GM12878 (cell line): ENCODE data around the gene HMCN1. TPM values are rescaled to one million over a fixed set of nuclear protein-coding genes. Genes with fewer than 3 reads are reported as not detected.

ENCODE experiments used
- ATAC-seq: fragments of 200-7000 bp; cut with Tn5 transposase; 3 replicates; pipeline ENCODE4 v1.9.1; 2020; ENCODE audit warnings: mild to moderate bottlenecking, moderate library complexity
- BruUV-seq: library from RNA; stranded (reverse); fragments of 400-500 nt; replicated peaks from 2 replicates; lab custom pipeline; 2021; lab: Mats Ljungman, UMichigan
- CTCF ChIA-PET: fragments of 300-600 bp; sonication (Branson Sonifier 250); formaldehyde crosslinking; extraction: SDS; loops from one replicate; lab custom pipeline; 2021; ENCODE audit warnings: inconsistent platforms; lab: Yijun Ruan, JAX
- POLR2A ChIA-PET: fragments of 350-600 bp; formaldehyde crosslinking; extraction: SDS; loops from one replicate; lab custom pipeline; 2021; ENCODE audit warnings: inconsistent platforms; lab: Charles Lee
- RAD21 ChIA-PET: fragments of 300-600 bp; sonication (Branson Sonifier 250); formaldehyde crosslinking; loops from one replicate; lab custom pipeline; 2023; ENCODE audit warnings: antibody characterized with exemption; ENCODE audit not compliant: unreplicated experiment; lab: Charles Lee
- SMC1A ChIA-PET: fragments of 300-600 bp; sonication (Branson Sonifier 250); formaldehyde crosslinking; loops from one replicate; lab custom pipeline; 2023; ENCODE audit not compliant: unreplicated experiment, uncharacterized antibody; lab: Charles Lee
- DNase-seq: peaks from one replicate; pipeline ENCODE4 v3.0.0-alpha.2; 2011; ENCODE audit warnings: low read depth, low spot score
- FAIRE-seq: peaks from 3 replicates; lab custom pipeline; 2011; peaks lifted over from hg19 to GRCh38; lab: Jason Lieb, UNC
- H2AFZ ChIP-seq: 2 replicates; pipeline ENCODE4 v1.6.0; 2011; ENCODE audit warnings: low read depth, low read length, control low read depth; ENCODE audit not compliant: control insufficient read depth
- H3K27ac ChIP-seq: 2 replicates; pipeline ENCODE4 v1.5.1; 2011; ENCODE audit warnings: control low read depth; ENCODE audit not compliant: control insufficient read depth, insufficient read depth
- H3K27me3 ChIP-seq, 2 experiments: replicated peaks in 1 of 2; 2 replicates each; pipeline versions ENCODE4 v1.6.0 to v1.6.1; 2011; ENCODE audit warnings: low read length in 1 of 2; ENCODE audit not compliant: control insufficient read depth in 2 of 2, insufficient read depth in 2 of 2
- H3K36me3 ChIP-seq, 2 experiments: 2 replicates each; pipeline ENCODE4 v1.5.1; 2011; ENCODE audit warnings: low read length in 1 of 2; ENCODE audit not compliant: control insufficient read depth in 2 of 2, insufficient read depth in 2 of 2
- H3K4me1 ChIP-seq: 2 replicates; pipeline ENCODE4 v1.6.1; 2011; ENCODE audit warnings: mild to moderate bottlenecking, low read length, moderate library complexity, mixed read lengths; ENCODE audit not compliant: control insufficient read depth, insufficient read depth
- H3K4me2 ChIP-seq: 2 replicates; pipeline ENCODE4 v1.6.0; 2011; ENCODE audit warnings: control low read depth; ENCODE audit not compliant: control insufficient read depth, insufficient read depth
- H3K4me3 ChIP-seq: fragments of 200-600 bp; sonication (generic); 2 replicates; pipeline ENCODE4 v1.5.1; 2016
- H3K79me2 ChIP-seq: 2 replicates; pipeline ENCODE4 v1.6.0; 2011; ENCODE audit warnings: low read length; ENCODE audit not compliant: control insufficient read depth, insufficient read depth
- H3K9ac ChIP-seq: 2 replicates; pipeline ENCODE4 v1.8.0; 2011; ENCODE audit warnings: low read length, control low read depth, mixed read lengths; ENCODE audit not compliant: control insufficient read depth, insufficient read depth
- H3K9me3 ChIP-seq: replicated peaks from 3 replicates; pipeline ENCODE4 v1.5.1; 2011; ENCODE audit warnings: mild to moderate bottlenecking, low read length; ENCODE audit not compliant: control insufficient read depth, insufficient read depth
- H4K20me1 ChIP-seq: 2 replicates; pipeline ENCODE4 v1.6.0; 2011; ENCODE audit not compliant: control insufficient read depth, insufficient read depth
- EED ChIP-seq: sonication (generic); IDR thresholded peaks from 2 replicates; pipeline ENCODE4 v1.6.1; 2016; ENCODE audit warnings: antibody characterized with exemption, low read depth
- MTA3 ChIP-seq: IDR thresholded peaks from 2 replicates; pipeline ENCODE4 v1.6.1; 2012; ENCODE audit warnings: low read length, inconsistent platforms, borderline replicate concordance
- MYC ChIP-seq: IDR thresholded peaks from 2 replicates; pipeline ENCODE4 v1.6.1; 2011; ENCODE audit warnings: mild to moderate bottlenecking, low read length, moderate library complexity, inconsistent platforms; ENCODE audit not compliant: insufficient read depth, insufficient replicate concordance, insufficient read length, severe bottlenecking
- NFYA ChIP-seq: IDR thresholded peaks from 2 replicates; pipeline ENCODE4 v1.6.1; 2011; ENCODE audit warnings: low read depth, mild to moderate bottlenecking, low read length, improper control_type of control experiment, borderline replicate concordance
- NFYB ChIP-seq: IDR thresholded peaks from 2 replicates; pipeline ENCODE4 v1.6.1; 2011; ENCODE audit warnings: low read depth, mild to moderate bottlenecking, low read length, improper control_type of control experiment, moderate library complexity; ENCODE audit not compliant: insufficient read depth
- NR2C2 ChIP-seq: IDR thresholded peaks from 2 replicates; pipeline ENCODE4 v1.6.1; 2011; ENCODE audit warnings: borderline replicate concordance, low read depth; ENCODE audit not compliant: control insufficient read depth, insufficient read length
- PAX5 ChIP-seq: IDR thresholded peaks from 2 replicates; pipeline ENCODE4 v1.6.1; 2011; ENCODE audit warnings: low read depth, low read length, borderline replicate concordance
- POLR2AphosphoS2 ChIP-seq: IDR thresholded peaks from 2 replicates; pipeline ENCODE4 v1.6.1; 2011; ENCODE audit warnings: low read depth, mild to moderate bottlenecking, low read length, improper control_type of control experiment, moderate library complexity
- POLR2AphosphoS5 ChIP-seq: IDR thresholded peaks from 2 replicates; pipeline ENCODE4 v1.6.1; 2011; ENCODE audit warnings: mild to moderate bottlenecking, low read length, inconsistent platforms
- RAD51 ChIP-seq: fragments of 450-650 bp; IDR thresholded peaks from 2 replicates; pipeline ENCODE4 v1.6.1; 2016; ENCODE audit warnings: moderate library complexity, mild to moderate bottlenecking, inconsistent platforms
- RELA ChIP-seq: fragments of 450-650 bp; IDR thresholded peaks from 2 replicates; pipeline ENCODE4 v1.8.0; 2014; ENCODE audit warnings: borderline replicate concordance; ENCODE audit not compliant: partially characterized antibody
- SIX5 ChIP-seq: IDR thresholded peaks from 2 replicates; pipeline ENCODE4 v1.6.1; 2011; ENCODE audit warnings: mild to moderate bottlenecking, low read depth, low read length, moderate library complexity; ENCODE audit not compliant: severe bottlenecking
- TCF7 ChIP-seq: IDR thresholded peaks from 2 replicates; pipeline ENCODE4 v1.6.1; 2014; ENCODE audit warnings: antibody characterized with exemption, borderline replicate concordance
- ZZZ3 ChIP-seq: IDR thresholded peaks from 2 replicates; pipeline ENCODE4 v1.6.1; 2011; ENCODE audit warnings: low read depth; ENCODE audit not compliant: control insufficient read depth, insufficient read length
- WGBS: methylation state at CpG from one replicate; pipeline ENCODE4 v1.1.6; 2016; ENCODE audit warnings: low lambda C conversion rate; ENCODE audit not compliant: insufficient replicate concordance, insufficient coverage; ENCODE audit errors: missing lambda C conversion rate; 5-methylcytosine and 5-hydroxymethylcytosine counted together
- in situ Hi-C: fragments of 300-500 bp; cut with MboI; formaldehyde crosslinking; loops from 9 replicates; pipeline ENCODE4 v1.14.3; 2018; ENCODE audit warnings: mixed read lengths
- intact Hi-C: fragments of 100-400 bp; cut with micrococcal nuclease; formaldehyde crosslinking; loops from one replicate; pipeline ENCODE4 v1.14.2; 2022; ENCODE audit not compliant: unreplicated experiment
- polyA plus RNA-seq, 11 experiments: library from polyadenylated mRNA; depleted of rRNA in 4 of 11; unstranded in 6 of 11; stranded (reverse) in 5 of 11; fragments of >200 nt; fragmentation: Nextera tagmentation in 4 of 11; fragmentation: Illumina TruSeq in 1 of 11; extraction: Ambion mirVana in 4 of 11; extraction: Trizol in 1 of 11; gene quantifications; 1 replicate in 1 of 11; 2 replicates in 10 of 11; pipeline versions ENCODE4 v1.2.1 to v1.2.3, GENCODE V29; 2011 to 2016; ENCODE audit warnings: inconsistent platforms in 2 of 11, missing spikeins in 2 of 11, low read depth in 1 of 11
- total RNA-seq, 4 experiments: library from RNA; depleted of rRNA in 3 of 4; stranded (reverse); fragments of >200 nt in 3 of 4; fragmentation: Illumina TruSeq in 1 of 4; extraction: Trizol in 1 of 4; gene quantifications; 2 replicates each; pipeline versions ENCODE4 v1.2.1 to v1.2.3, GENCODE V29; 2013 to 2021
- TF ChIP-seq, protein P1 (sequence below): fragments of 450-650 bp; IDR thresholded peaks from 2 replicates; pipeline ENCODE4 v1.6.1; 2017; ENCODE audit warnings: borderline replicate concordance
- TF ChIP-seq, protein P2 (sequence below): IDR thresholded peaks from 2 replicates; pipeline ENCODE4 v1.6.1; 2011; ENCODE audit warnings: low read depth, mild to moderate bottlenecking, low read length, moderate library complexity, borderline replicate concordance; ENCODE audit errors: extremely low read depth
- TF ChIP-seq, protein P3 (sequence below): IDR thresholded peaks from 2 replicates; pipeline ENCODE4 v1.6.1; 2012; ENCODE audit warnings: low read depth, low read length, improper control_type of control experiment

Gene HMCN1
- total and polyA plus RNA-seq, 10 of the 15 experiments (the other 5 are each of a cell fraction or from before 2014, with no cell fraction given): under 0.01 to 0.07 TPM; not detected in 8

DNA sequence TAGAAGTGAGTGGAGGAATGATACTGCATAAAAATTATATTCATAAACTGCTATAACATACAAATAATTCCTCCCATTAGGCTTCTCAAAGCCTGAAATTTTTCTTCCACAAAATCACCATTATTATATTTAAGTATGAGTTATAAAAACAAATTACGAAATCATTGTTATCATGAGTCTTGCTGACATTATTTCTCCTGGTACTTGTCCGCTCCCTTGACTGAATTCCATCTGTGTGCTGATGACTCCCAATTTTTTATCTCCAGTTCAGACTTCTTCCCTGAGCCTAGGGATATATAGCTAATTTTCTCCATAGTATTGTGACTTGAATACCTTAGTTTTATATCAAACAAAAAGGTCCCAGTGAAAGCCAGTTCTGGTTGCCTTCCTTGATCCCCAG is 268.2 kb downstream of the HMCN1 start:
- Histone ChIP-seq H2AFZ (no peak overlapping the region), H3K79me2 (no peaks in the 10 kb centered on the region), H3K9ac (no peak overlapping the region), H3K27ac (no peak overlapping the region), H3K4me3 (no peak overlapping the region), H4K20me1 (no peaks in the 10 kb centered on the region), H3K27me3 (no peaks in the 10 kb centered on the region), H3K4me2 (no peak overlapping the region), H3K36me3 (no peaks in the 10 kb centered on the region), H3K4me1 (no peaks in the 10 kb centered on the region), H3K9me3 (no peaks in the 10 kb centered on the region)
- no peak for DNase-seq
- intact Hi-C loops (no loop called here), in situ Hi-C loops (no loop called here)
- SMC1A ChIA-PET: no interaction called here
- RAD21 ChIA-PET: no interaction called here
- CTCF ChIA-PET: no interaction called here
- no TSS peak for BruUV-seq
- no peak for ATAC-seq
- POLR2A ChIA-PET: no interaction called here
- FAIRE-seq: no peak
- 31% methylated on average over 2 of the region's 2 CpGs for WGBS
- TF ChIP-seq NFYB (no peak), ZZZ3 (no peak), EED (no peak), POLR2AphosphoS5 (no peak), PAX5 (no peak), POLR2AphosphoS2 (no peak), TCF7 (no peak), MTA3 (no peak), SIX5 (no peak), RAD51 (no peak), MYC (no peak), NFYA (no peak), NR2C2 (no peak), RELA (no peak)
- TF ChIP-seq, protein P1, sequence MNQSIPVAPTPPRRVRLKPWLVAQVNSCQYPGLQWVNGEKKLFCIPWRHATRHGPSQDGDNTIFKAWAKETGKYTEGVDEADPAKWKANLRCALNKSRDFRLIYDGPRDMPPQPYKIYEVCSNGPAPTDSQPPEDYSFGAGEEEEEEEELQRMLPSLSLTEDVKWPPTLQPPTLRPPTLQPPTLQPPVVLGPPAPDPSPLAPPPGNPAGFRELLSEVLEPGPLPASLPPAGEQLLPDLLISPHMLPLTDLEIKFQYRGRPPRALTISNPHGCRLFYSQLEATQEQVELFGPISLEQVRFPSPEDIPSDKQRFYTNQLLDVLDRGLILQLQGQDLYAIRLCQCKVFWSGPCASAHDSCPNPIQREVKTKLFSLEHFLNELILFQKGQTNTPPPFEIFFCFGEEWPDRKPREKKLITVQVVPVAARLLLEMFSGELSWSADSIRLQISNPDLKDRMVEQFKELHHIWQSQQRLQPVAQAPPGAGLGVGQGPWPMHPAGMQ: no peak
- TF ChIP-seq, protein P2, sequence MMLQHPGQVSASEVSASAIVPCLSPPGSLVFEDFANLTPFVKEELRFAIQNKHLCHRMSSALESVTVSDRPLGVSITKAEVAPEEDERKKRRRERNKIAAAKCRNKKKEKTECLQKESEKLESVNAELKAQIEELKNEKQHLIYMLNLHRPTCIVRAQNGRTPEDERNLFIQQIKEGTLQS: no peak
- TF ChIP-seq, protein P3, sequence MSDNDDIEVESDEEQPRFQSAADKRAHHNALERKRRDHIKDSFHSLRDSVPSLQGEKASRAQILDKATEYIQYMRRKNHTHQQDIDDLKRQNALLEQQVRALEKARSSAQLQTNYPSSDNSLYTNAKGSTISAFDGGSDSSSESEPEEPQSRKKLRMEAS: no peak
